HepG2 (cell line): ENCODE results near the gene FBXL20. TPM values are rescaled to one million over a fixed set of nuclear protein-coding genes. Genes with fewer than 3 reads are reported as not detected.

Experiments used
- NR2C2 ChIP-seq: sonication (generic); formaldehyde crosslinking; IDR thresholded peaks from 2 replicates; pipeline ENCODE4 v1.4.0; 2020; ENCODE audit warnings: missing genetic modification reagents, mild to moderate bottlenecking, moderate library complexity, borderline replicate concordance
- ZNF589 ChIP-seq: sonication (generic); formaldehyde crosslinking; conservative IDR thresholded peaks from 2 replicates; pipeline ENCODE4 v1.8.0; 2022; ENCODE audit warnings: mild to moderate bottlenecking, moderate library complexity, missing genetic modification reagents
- ZNF660 ChIP-seq: sonication (generic); formaldehyde crosslinking; IDR thresholded peaks from 2 replicates; pipeline ENCODE4 v1.5.1; 2020; ENCODE audit warnings: mild to moderate bottlenecking, low read depth, missing genetic modification reagents, borderline replicate concordance
- ZNF672 ChIP-seq: sonication (generic); formaldehyde crosslinking; IDR thresholded peaks from 2 replicates; pipeline ENCODE4 v1.8.1; 2022; ENCODE audit warnings: missing genetic modification reagents
- ZNF768 ChIP-seq: sonication (generic); formaldehyde crosslinking; IDR thresholded peaks from 2 replicates; pipeline ENCODE4 v1.4.0; 2020; ENCODE audit warnings: missing genetic modification reagents
- ZNF83 ChIP-seq: sonication (generic); formaldehyde crosslinking; IDR thresholded peaks from 2 replicates; pipeline ENCODE4 v1.4.0; 2020; ENCODE audit warnings: missing genetic modification reagents, mild to moderate bottlenecking, borderline replicate concordance
- polyA plus RNA-seq, 8 experiments: library from polyadenylated mRNA; depleted of rRNA in 3 of 8; stranded (reverse) in 7 of 8; unstranded in 1 of 8; fragments of >200 nt; fragmentation: Illumina TruSeq in 4 of 8; extraction: Trizol in 4 of 8; gene quantifications; 2 replicates each; pipeline versions ENCODE4 v1.2.1 to v1.2.3, GENCODE V29; 2011 to 2016; ENCODE audit warnings: low read depth in 4 of 8, missing spikeins in 1 of 8, mixed read lengths in 1 of 8; ENCODE audit not compliant: insufficient read depth in 1 of 8
- total RNA-seq, 5 experiments: library from RNA; depleted of rRNA; stranded (reverse); fragments of >200 nt; fragmentation: Illumina TruSeq; extraction: Trizol; gene quantifications; 2 replicates each; pipeline ENCODE4 v1.2.3, GENCODE V29; 2016; ENCODE audit warnings: low read depth in 1 of 5
- TF ChIP-seq, protein P1 (sequence below): sonication (generic); formaldehyde crosslinking; IDR thresholded peaks from 2 replicates; pipeline ENCODE4 v1.4.0; 2020; ENCODE audit warnings: mild to moderate bottlenecking, missing genetic modification reagents, borderline replicate concordance
- TF ChIP-seq, protein P2 (sequence below): sonication (generic); formaldehyde crosslinking; IDR thresholded peaks from 2 replicates; pipeline ENCODE4 v1.9.0; 2021; ENCODE audit warnings: missing genetic modification reagents, mild to moderate bottlenecking, borderline replicate concordance
- TF ChIP-seq, protein P3 (sequence below): sonication (generic); formaldehyde crosslinking; IDR thresholded peaks from 2 replicates; pipeline ENCODE4 v1.4.0; 2020; ENCODE audit warnings: missing genetic modification reagents
- TF ChIP-seq, protein P4 (sequence below), 2 experiments: sonication (generic) in 1 of 2; formaldehyde crosslinking in 1 of 2; IDR thresholded peaks; 2 replicates each; pipeline versions ENCODE4 v1.4.0 to v1.6.1; 2016 to 2020; ENCODE audit warnings: borderline replicate concordance in 1 of 2, low read depth in 1 of 2, mild to moderate bottlenecking in 1 of 2, missing genetic modification reagents in 1 of 2

The FBXL20 gene
- total and polyA plus RNA-seq, 2 of the 13 experiments (the other 11 are each of a cell fraction or from before 2014, with no cell fraction given) = 10.2 to 10.3 TPM

DNA sequence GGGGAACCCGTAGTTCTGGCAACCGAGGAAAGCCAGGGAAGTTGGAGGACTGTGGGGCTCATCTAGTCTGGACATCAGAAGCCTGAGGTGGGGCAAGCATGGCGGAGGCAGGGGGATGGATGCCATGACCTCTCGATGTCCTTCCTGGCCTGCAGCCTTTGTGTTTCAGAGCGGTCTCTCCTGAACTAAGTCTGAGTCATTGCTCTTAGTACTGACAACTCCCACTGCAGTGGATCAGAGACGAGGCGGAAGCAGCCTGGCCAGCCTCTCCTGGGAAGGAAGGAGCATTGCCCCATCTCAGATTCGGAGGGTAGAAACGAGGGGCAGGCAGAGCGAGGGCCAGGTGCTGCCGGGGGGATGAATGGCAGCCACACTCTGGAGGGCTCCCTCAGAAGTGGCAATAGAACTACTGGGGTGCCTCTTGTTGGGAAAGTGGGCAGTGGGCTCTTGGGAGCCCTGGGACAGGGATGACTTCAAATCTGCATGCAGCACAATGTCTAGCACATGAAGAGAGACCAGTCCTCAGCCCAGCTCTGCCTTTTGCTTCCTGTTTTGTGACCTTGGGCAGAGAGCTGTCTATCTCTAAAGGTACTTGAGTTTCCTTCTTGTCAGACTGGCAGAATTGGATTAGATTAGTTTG is 172.0 kb downstream of the FBXL20 start (continued):
- TF ChIP-seq, protein P1, sequence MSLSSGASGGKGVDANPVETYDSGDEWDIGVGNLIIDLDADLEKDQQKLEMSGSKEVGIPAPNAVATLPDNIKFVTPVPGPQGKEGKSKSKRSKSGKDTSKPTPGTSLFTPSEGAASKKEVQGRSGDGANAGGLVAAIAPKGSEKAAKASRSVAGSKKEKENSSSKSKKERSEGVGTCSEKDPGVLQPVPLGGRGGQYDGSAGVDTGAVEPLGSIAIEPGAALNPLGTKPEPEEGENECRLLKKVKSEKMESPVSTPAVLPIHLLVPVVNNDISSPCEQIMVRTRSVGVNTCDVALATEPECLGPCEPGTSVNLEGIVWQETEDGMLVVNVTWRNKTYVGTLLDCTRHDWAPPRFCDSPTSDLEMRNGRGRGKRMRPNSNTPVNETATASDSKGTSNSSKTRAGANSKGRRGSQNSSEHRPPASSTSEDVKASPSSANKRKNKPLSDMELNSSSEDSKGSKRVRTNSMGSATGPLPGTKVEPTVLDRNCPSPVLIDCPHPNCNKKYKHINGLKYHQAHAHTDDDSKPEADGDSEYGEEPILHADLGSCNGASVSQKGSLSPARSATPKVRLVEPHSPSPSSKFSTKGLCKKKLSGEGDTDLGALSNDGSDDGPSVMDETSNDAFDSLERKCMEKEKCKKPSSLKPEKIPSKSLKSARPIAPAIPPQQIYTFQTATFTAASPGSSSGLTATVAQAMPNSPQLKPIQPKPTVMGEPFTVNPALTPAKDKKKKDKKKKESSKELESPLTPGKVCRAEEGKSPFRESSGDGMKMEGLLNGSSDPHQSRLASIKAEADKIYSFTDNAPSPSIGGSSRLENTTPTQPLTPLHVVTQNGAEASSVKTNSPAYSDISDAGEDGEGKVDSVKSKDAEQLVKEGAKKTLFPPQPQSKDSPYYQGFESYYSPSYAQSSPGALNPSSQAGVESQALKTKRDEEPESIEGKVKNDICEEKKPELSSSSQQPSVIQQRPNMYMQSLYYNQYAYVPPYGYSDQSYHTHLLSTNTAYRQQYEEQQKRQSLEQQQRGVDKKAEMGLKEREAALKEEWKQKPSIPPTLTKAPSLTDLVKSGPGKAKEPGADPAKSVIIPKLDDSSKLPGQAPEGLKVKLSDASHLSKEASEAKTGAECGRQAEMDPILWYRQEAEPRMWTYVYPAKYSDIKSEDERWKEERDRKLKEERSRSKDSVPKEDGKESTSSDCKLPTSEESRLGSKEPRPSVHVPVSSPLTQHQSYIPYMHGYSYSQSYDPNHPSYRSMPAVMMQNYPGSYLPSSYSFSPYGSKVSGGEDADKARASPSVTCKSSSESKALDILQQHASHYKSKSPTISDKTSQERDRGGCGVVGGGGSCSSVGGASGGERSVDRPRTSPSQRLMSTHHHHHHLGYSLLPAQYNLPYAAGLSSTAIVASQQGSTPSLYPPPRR = no peak
- TF ChIP-seq ZNF660 (CRISPR knock-in tag) (no peak), ZNF589 (no peak), ZNF768 (CRISPR knock-in tag) (peak; percentile 22; the same call in 1 of the 2 replicates), ZNF672 (CRISPR knock-in tag) (peak; percentile 99), ZNF83 (no peak), NR2C2 (CRISPR knock-in tag) (peak; percentile 50)
- TF ChIP-seq, protein P2, sequence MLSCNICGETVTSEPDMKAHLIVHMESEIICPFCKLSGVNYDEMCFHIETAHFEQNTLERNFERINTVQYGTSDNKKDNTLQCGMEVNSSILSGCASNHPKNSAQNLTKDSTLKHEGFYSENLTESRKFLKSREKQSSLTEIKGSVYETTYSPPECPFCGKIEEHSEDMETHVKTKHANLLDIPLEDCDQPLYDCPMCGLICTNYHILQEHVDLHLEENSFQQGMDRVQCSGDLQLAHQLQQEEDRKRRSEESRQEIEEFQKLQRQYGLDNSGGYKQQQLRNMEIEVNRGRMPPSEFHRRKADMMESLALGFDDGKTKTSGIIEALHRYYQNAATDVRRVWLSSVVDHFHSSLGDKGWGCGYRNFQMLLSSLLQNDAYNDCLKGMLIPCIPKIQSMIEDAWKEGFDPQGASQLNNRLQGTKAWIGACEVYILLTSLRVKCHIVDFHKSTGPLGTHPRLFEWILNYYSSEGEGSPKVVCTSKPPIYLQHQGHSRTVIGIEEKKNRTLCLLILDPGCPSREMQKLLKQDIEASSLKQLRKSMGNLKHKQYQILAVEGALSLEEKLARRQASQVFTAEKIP = no peak
- TF ChIP-seq, protein P3, sequence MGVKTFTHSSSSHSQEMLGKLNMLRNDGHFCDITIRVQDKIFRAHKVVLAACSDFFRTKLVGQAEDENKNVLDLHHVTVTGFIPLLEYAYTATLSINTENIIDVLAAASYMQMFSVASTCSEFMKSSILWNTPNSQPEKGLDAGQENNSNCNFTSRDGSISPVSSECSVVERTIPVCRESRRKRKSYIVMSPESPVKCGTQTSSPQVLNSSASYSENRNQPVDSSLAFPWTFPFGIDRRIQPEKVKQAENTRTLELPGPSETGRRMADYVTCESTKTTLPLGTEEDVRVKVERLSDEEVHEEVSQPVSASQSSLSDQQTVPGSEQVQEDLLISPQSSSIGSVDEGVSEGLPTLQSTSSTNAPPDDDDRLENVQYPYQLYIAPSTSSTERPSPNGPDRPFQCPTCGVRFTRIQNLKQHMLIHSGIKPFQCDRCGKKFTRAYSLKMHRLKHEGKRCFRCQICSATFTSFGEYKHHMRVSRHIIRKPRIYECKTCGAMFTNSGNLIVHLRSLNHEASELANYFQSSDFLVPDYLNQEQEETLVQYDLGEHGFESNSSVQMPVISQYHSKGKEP (CRISPR knock-in tag) = no peak
- TF ChIP-seq, protein P4, sequence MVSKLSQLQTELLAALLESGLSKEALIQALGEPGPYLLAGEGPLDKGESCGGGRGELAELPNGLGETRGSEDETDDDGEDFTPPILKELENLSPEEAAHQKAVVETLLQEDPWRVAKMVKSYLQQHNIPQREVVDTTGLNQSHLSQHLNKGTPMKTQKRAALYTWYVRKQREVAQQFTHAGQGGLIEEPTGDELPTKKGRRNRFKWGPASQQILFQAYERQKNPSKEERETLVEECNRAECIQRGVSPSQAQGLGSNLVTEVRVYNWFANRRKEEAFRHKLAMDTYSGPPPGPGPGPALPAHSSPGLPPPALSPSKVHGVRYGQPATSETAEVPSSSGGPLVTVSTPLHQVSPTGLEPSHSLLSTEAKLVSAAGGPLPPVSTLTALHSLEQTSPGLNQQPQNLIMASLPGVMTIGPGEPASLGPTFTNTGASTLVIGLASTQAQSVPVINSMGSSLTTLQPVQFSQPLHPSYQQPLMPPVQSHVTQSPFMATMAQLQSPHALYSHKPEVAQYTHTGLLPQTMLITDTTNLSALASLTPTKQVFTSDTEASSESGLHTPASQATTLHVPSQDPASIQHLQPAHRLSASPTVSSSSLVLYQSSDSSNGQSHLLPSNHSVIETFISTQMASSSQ (IDR thresholded peaks at IDR 0.05; ENCODE audit: low read depth) = no peak
- TF ChIP-seq, protein P4 (CRISPR knock-in tag; IDR thresholded peaks at IDR 0.05; ENCODE audit: borderline replicate concordance) = no peak
